Measurements from ENCODE around the gene UBC. TPM values are rescaled to one million over a fixed set of nuclear protein-coding genes. Genes with fewer than 3 reads are reported as not detected.

The UBC gene
- total RNA-seq, result 100 to 1,000 TPM; 637 to 675 TPM

GRCh38 chr12:124914392-124915238 is at the start of gene UBC:
Gene UBC (minus strand): TSS chr12:124914650. CDS start chr12:124913771, 879 bp downstream.
- Histone ChIP-seq H3K9me3 (no peaks in the 10 kb centered on the region), H3K4me3 (peak within 1 kb of the TSS; percentile 43 to 95), H3K4me1 (peaks cover 54% of the 10 kb centered on the region), H3K36me3 (replicated peaks in 1 of 2; ENCODE audit: insufficient read depth in 1 of 2, low read depth in 2 of 2) (peaks cover 0 to 11% of the 10 kb centered on the region in 2 donors), H3K27ac (peak within 1 kb of the TSS; percentile 96 to 100 (median 99)), H3K27me3 (no peaks in the 10 kb centered on the region)
- WGBS, 2 donors, result 0% methylated on average over 7 to 74 of the region's 85 CpGs
- TF ChIP-seq POLR2A (IDR thresholded peaks at IDR 0.05) (peak; percentile 100), CTCF (IDR thresholded peaks at IDR 0.05) (peak in 1 of 7 experiments; percentile 7)
- ATAC-seq (peak; percentile 56), DNase-seq (peak; percentile 92 to 96 (median 94))
- intact Hi-C loops (cut with DNase I), result no loop called here

- Histone ChIP-seq H3K4me1 (no peaks in the 10 kb centered on the region), H3K36me3 (replicated peaks in 1 of 2; ENCODE audit: insufficient read depth in 1 of 2, low read depth in 2 of 2) (peaks cover 11 to 26% of the 10 kb centered on the region in 2 donors), H3K4me3 (no peak overlapping the region), H3K9me3 (no peaks in the 10 kb centered on the region), H3K27me3 (no peaks in the 10 kb centered on the region), H3K27ac (no peak overlapping the region)
- ATAC-seq (no peak), DNase-seq (no peak)
- TF ChIP-seq POLR2A (IDR thresholded peaks at IDR 0.05) (no peak), CTCF (IDR thresholded peaks at IDR 0.05) (no peak)
- 90 to 92% methylated on average over 5 to 8 of the region's 8 CpGs for WGBS, 2 donors
- intact Hi-C loops (cut with DNase I), result no loop called here
Measured at GRCh38 chr12:124963211-124963610, 48.8 kb upstream of the UBC start.

- DNase-seq (no peak), ATAC-seq (no peak)
- WGBS, 2 donors, result 86 to 94% methylated on average over 29 of the region's 29 CpGs
- no peak for TF ChIP-seq CTCF (IDR thresholded peaks at IDR 0.05)
- TF ChIP-seq POLR2A (IDR thresholded peaks at IDR 0.05), result no peak
- intact Hi-C loops (cut with DNase I), result no loop called here
- H3K4me3 ChIP-seq, result no peak overlapping the region
- H3K27ac ChIP-seq, result no peak overlapping the region
- no peaks in the 10 kb centered on the region for H3K27me3 ChIP-seq
- peaks cover 11 to 23% of the 10 kb centered on the region in 2 donors for H3K36me3 ChIP-seq (replicated peaks in 1 of 2; ENCODE audit: insufficient read depth in 1 of 2, low read depth in 2 of 2)
- no peaks in the 10 kb centered on the region for H3K9me3 ChIP-seq
- H3K4me1 ChIP-seq, result no peaks in the 10 kb centered on the region
Measured at GRCh38 chr12:124961055-124961454, 46.6 kb upstream of the UBC start.

GRCh38 chr12:124956571-124956970 is 42.1 kb upstream of the UBC start:
- no peak for ATAC-seq
- TF ChIP-seq CTCF (IDR thresholded peaks at IDR 0.05) (no peak), POLR2A (IDR thresholded peaks at IDR 0.05) (no peak)

More at GRCh38 chr12:124956571-124956970, 42.1 kb upstream of the UBC start:
- Histone ChIP-seq H3K4me3 (no peak overlapping the region), H3K4me1 (no peaks in the 10 kb centered on the region), H3K27ac (no peak overlapping the region), H3K9me3 (no peaks in the 10 kb centered on the region), H3K27me3 (no peaks in the 10 kb centered on the region), H3K36me3 (replicated peaks in 1 of 2; ENCODE audit: insufficient read depth in 1 of 2, low read depth in 2 of 2) (peaks cover 7 to 21% of the 10 kb centered on the region in 2 donors)
- no peak for DNase-seq
- WGBS, 2 donors, result 90 to 92% methylated on average over 12 to 15 of the region's 16 CpGs
- intact Hi-C loops (cut with DNase I), result no loop called here

Measured in body of pancreas (tissue), 4 donors.